ENCODE results near the gene GNL1. TPM values are rescaled to one million over a fixed set of nuclear protein-coding genes. Genes with fewer than 3 reads are reported as not detected.
"Not testable (repeated sequence)": the region's sequence is repeated elsewhere in the genome, so short reads cannot be mapped to it uniquely, and the experiment has no call there.

GNL1 gene
- total RNA-seq, 2 donors from 2014 or later = 42.2 to 49.3 TPM

DNA sequence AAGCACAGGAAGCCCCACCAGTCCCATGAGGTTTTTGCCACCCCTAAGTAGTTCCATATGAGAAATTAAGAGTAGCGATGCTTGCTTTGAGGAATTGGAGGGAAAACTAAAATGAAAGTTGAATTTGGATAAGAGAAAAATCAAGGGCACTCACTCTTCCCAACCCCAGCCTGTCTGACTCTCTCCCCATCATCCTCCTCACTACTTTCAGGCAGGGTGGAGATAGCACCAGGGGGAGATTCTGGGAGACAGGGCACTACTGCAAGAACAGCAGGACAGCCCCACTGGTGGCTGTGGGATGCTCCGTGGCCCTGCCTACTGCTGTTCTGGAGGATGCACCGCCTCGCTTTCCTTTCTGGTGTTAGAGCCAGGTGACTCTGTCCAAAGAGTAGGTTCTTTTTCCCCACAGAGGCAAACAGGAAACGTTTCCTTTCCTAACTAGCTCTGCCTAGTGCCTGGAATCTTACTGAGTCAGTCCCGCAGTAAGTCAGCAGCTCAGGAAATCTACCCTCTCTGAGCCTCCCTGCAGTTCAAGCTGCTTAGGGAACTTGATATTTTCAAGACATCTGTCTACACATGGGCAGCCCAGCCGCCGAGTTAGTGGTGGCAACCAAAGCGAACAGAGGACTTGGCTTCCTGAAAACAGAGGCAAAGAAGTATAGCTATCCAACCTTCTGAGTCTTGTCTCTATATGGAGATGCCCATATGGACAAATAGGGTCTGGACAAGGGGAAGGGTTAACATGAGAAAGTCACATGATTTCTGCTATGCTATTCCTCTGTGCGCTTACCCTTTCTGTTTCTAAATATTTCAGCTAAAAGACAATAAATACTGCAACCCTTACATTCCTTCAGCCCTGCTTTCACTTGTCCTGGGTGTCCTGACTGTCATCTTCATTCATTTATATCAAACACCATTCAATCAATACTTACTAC, 55.6 kb downstream of the GNL1 start:
- DNase-seq = no peak
- Histone ChIP-seq H3K27ac (peak overlapping the region; percentile 32), H3K9me3 (no peaks in the 10 kb centered on the region), H3K27me3 (no peaks in the 10 kb centered on the region), H3K9ac (ENCODE audit: low read depth in 2 of 2, low read length in 2 of 2) (no peak overlapping the region), H3K4me3 (no peak overlapping the region), H3K36me3 (no peaks in the 10 kb centered on the region), H3K4me1 (no peaks in the 10 kb centered on the region)
- no peak for TF ChIP-seq CTCF (IDR thresholded peaks at IDR 0.05)
- intact Hi-C loops (cut with DNase I) = no loop called here

- H3K27ac ChIP-seq; intact Hi-C loops (cut with DNase I); H3K4me3 ChIP-seq; H3K4me1 ChIP-seq; H3K27me3 ChIP-seq; H3K9me3 ChIP-seq; DNase-seq; H3K9ac ChIP-seq (ENCODE audit: low read depth in 2 of 2, low read length in 2 of 2); H3K36me3 ChIP-seq: not testable (repeated sequence)
These were observed 57.6 kb downstream of the GNL1 start for GRCh38 chr6:30498705-30499104.

GRCh38 chr6:30497714-30498113, 58.6 kb downstream of the GNL1 start:
- H3K27me3 ChIP-seq = no peaks in the 10 kb centered on the region
- intact Hi-C loops (cut with DNase I) = no loop called here
- DNase-seq = no peak
- H3K4me3 ChIP-seq = no peak overlapping the region
- no peaks in the 10 kb centered on the region for H3K9me3 ChIP-seq
- H3K27ac ChIP-seq = no peak overlapping the region
- H3K36me3 ChIP-seq = peaks cover 7% of the 10 kb centered on the region
- no peak overlapping the region for H3K9ac ChIP-seq (ENCODE audit: low read depth in 2 of 2, low read length in 2 of 2)
- no peak for TF ChIP-seq CTCF (IDR thresholded peaks at IDR 0.05)
- no peaks in the 10 kb centered on the region for H3K4me1 ChIP-seq

DNA sequence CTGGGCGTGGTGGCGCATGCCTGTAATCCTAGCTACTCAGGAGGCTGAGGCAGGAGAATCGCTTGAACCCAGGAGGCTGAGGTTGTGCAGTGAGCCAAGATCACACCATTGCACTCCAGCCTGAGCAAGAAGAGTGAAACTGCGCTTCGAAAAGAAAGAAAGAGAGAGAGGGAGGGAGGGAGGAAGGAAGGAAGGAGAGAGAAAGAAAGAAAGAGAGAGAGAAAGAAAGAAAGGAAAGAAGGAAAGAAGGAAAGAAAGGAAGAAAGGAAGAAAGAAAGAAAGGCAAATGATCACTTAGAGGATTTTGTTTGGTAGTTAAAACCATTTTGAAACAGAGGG, 59.1 kb downstream of the GNL1 start:
- H3K27ac ChIP-seq; H3K27me3 ChIP-seq; DNase-seq; H3K9me3 ChIP-seq; H3K4me3 ChIP-seq; intact Hi-C loops (cut with DNase I); H3K9ac ChIP-seq (ENCODE audit: low read depth in 2 of 2, low read length in 2 of 2); H3K4me1 ChIP-seq: not testable (repeated sequence)
- H3K36me3 ChIP-seq = peaks cover 12% of the 10 kb centered on the region

DNA sequence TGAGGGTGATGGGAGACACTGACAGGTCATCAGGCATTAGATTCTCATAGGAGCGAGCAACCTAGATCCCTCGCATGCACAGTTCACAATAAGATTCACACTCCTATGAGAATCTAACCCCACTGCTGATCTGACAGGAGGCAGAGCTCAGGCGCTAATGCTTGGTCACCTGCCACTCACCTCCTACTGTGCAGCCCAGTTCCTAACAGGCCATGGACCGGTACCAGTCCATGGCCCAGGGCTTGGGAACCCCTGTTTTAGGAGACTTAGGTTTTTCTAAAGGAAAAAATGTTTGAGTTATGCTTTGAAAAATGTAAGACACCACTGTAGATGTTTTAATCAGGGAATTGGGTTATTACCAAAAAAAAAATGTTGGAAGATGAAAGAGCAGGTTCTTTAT, 60.3 kb downstream of the GNL1 start:
- Histone ChIP-seq H3K4me3 (no peak overlapping the region), H3K4me1 (peaks cover 4% of the 10 kb centered on the region), H3K27me3 (no peaks in the 10 kb centered on the region), H3K36me3 (peaks cover 24% of the 10 kb centered on the region), H3K9me3 (no peaks in the 10 kb centered on the region), H3K9ac (ENCODE audit: low read depth in 2 of 2, low read length in 2 of 2) (no peak overlapping the region), H3K27ac (peak overlapping the region; percentile 44)
- intact Hi-C loops (cut with DNase I) = no loop called here
- TF ChIP-seq CTCF (IDR thresholded peaks at IDR 0.05) = no peak
- DNase-seq = no peak

DNA sequence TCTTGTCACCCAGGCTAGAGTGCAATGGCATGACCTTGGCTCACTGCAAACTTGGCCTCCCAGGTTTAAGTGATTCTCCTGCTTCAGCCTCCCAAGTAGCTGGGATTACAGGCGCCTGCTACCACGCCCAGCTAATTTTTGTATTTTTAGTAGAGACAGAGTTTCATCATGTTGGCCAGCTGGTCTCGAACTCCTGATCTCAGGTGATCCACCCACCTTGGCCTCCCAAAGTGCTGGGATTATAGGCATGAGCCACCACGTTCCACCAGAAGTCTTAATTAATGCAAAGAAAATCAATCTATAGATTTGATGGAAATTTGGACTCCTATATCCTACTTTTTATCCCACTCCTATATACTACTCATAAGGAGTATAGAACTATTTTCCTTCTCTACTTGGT, 61.2 kb downstream of the GNL1 start:
- H3K4me1 ChIP-seq; H3K4me3 ChIP-seq; DNase-seq; H3K27ac ChIP-seq; H3K9me3 ChIP-seq; H3K9ac ChIP-seq (ENCODE audit: low read depth in 2 of 2, low read length in 2 of 2); intact Hi-C loops (cut with DNase I); H3K27me3 ChIP-seq: not testable (repeated sequence)
- H3K36me3 ChIP-seq = peaks cover 33% of the 10 kb centered on the region

DNA sequence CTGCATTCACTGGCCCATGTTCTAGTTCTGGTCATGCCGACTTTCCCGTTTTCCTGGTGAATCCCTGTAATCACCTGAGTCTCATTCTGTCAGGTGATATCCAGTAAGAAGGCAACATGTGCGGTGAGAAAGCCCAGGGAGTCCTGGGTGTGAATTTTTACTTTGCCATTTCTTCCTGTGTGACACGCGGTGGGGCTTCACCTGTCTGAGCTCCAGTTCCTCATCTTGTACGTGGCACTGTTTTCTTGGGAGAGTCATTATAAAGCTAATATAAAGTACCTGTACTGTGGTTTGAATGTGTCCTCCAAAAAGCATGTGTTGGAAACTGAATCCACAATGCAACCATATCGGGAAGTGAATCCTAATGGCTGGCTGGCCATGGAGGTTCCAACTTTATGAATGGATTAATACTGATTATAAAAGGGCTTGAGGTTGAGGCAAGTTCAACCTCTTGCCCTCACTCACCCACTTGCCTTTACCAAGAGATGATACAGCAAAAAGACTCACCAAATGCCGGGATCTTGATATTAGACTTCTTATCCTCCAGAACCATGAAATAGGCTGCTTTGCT, 61.9 kb downstream of the GNL1 start:
- Histone ChIP-seq H3K9me3 (no peaks in the 10 kb centered on the region), H3K27ac (no peak overlapping the region), H3K27me3 (no peaks in the 10 kb centered on the region), H3K9ac (ENCODE audit: low read depth in 2 of 2, low read length in 2 of 2) (no peak overlapping the region), H3K36me3 (peaks cover 33% of the 10 kb centered on the region), H3K4me1 (peaks cover 4% of the 10 kb centered on the region), H3K4me3 (no peak overlapping the region)
- no peak for TF ChIP-seq CTCF (IDR thresholded peaks at IDR 0.05)
- DNase-seq = no peak
- intact Hi-C loops (cut with DNase I) = no loop called here
